Kidney epithelial cell (primary cell): ENCODE data around the gene KEAP1. TPM values are rescaled to one million over a fixed set of nuclear protein-coding genes. Genes with fewer than 3 reads are reported as not detected.

Experiments
- DNase-seq: peaks from one replicate; pipeline ENCODE4 v3.0.0-alpha.2; 2010; ENCODE audit warnings: low read depth
- H3K27me3 ChIP-seq: 2 replicates; pipeline ENCODE4 v1.6.0; 2011; ENCODE audit warnings: low read length; ENCODE audit not compliant: control insufficient read depth, insufficient read depth
- H3K36me3 ChIP-seq: 2 replicates; pipeline ENCODE4 v1.5.1; 2011; ENCODE audit warnings: low read length; ENCODE audit not compliant: control insufficient read depth, insufficient read depth
- H3K4me3 ChIP-seq: 2 replicates; pipeline ENCODE4 v1.5.1; 2011; ENCODE audit warnings: low read depth, mild to moderate bottlenecking, control low read depth, low read length
- total RNA-seq: library from RNA; depleted of rRNA; stranded (reverse); fragments of >200 nt; gene quantifications from 2 replicates; pipeline ENCODE4 v1.2.3, GENCODE V29; 2015
- TF ChIP-seq, protein P1 (sequence below): IDR thresholded peaks from 2 replicates; pipeline ENCODE4 v1.5.1; 2011; ENCODE audit warnings: mild to moderate bottlenecking, moderate library complexity, low read length, control low read depth, inconsistent platforms; ENCODE audit not compliant: insufficient read depth, poor library complexity, severe bottlenecking

The KEAP1 gene
- total RNA-seq, 1 donor from 2014 or later = 49.2 TPM

DNA sequence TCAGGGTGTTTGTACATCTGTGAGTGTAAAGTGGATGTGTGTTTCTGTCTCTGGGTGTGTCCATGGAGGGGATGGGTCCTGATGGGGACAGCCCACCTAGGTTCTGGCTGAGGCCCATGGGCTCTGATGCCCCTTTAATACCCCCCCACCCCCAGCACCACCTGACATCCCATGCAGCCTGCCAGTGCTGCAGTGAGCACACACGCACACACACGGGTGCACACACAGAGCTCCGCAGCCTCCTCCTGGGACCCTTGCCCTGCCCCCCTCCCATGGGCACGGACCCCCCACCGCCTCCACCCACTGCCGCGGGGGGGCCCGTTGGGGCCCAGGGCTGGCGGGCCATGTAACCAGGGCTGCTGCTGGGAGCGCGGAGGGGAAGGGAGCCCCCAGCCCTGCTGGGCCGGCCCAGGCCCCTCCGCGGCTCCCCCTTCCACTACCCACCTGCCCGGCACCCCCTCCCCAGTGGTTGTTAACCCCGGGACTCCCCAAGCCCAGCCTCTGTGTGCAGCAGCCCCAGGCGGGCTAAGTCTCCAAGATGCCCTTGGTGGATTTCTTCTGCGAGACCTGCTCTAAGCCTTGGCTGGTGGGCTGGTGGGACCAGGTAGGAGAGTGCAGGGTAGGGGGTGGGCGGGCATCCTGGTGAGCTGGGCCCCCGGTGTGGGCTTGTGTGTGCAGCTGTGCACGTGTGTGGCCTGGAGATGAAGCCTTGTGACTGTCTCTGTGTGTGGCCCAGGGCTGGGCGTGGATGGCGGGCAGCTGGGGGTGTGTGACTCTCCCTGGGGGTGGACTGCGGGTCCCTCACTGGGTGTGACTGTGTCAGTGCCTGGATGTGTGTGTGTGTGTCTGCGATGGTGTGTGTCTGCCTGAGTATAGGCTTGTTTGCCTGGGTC lies 50.2 kb downstream of the KEAP1 start:
- TF ChIP-seq, protein P1, sequence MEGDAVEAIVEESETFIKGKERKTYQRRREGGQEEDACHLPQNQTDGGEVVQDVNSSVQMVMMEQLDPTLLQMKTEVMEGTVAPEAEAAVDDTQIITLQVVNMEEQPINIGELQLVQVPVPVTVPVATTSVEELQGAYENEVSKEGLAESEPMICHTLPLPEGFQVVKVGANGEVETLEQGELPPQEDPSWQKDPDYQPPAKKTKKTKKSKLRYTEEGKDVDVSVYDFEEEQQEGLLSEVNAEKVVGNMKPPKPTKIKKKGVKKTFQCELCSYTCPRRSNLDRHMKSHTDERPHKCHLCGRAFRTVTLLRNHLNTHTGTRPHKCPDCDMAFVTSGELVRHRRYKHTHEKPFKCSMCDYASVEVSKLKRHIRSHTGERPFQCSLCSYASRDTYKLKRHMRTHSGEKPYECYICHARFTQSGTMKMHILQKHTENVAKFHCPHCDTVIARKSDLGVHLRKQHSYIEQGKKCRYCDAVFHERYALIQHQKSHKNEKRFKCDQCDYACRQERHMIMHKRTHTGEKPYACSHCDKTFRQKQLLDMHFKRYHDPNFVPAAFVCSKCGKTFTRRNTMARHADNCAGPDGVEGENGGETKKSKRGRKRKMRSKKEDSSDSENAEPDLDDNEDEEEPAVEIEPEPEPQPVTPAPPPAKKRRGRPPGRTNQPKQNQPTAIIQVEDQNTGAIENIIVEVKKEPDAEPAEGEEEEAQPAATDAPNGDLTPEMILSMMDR = no peak
- Histone ChIP-seq H3K36me3 (no peaks in the 10 kb centered on the region), H3K27me3 (peaks cover 9% of the 10 kb centered on the region), H3K4me3 (no peak overlapping the region)
- DNase-seq = no peak

DNA sequence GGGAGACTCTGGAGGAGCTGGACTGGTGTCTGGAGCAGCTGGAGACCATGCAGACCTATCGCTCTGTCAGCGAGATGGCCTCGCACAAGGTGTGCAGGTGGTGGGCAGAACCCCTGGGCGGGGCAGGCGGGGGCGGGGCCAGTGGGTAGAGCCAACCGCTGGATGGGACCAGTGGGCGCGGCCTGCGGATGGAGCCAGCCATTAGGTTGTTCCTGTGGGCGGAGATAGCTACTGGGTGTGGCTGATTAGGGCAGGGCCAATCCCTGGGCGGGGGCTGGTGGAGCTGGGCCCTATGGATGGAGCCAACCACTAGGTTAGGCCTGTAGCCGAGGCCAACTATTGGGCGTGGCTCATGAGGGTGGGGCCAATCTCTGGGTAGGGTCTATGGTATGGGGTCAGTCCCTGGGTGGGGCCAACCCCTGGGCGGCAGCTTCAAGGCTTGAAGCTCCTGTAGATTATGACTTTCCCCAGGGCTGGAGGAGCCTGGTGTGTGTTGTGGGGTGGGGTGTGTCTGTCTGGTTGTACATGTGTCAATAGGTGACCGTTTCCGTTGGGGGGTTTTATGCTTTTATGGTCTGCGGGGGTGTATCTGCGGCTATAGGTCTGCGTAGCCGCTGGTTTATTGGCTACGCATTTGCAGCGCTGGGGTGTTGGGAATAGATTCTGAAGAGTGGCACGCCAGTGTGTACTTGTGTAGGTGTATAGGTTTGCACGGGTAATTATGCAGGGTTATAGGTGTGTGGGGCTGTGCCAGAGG lies 52.1 kb downstream of the KEAP1 start:
- DNase-seq = no peak
- Histone ChIP-seq H3K4me3 (no peak overlapping the region), H3K36me3 (no peaks in the 10 kb centered on the region), H3K27me3 (peaks cover 9% of the 10 kb centered on the region)
- TF ChIP-seq, protein P1 = no peak

DNA sequence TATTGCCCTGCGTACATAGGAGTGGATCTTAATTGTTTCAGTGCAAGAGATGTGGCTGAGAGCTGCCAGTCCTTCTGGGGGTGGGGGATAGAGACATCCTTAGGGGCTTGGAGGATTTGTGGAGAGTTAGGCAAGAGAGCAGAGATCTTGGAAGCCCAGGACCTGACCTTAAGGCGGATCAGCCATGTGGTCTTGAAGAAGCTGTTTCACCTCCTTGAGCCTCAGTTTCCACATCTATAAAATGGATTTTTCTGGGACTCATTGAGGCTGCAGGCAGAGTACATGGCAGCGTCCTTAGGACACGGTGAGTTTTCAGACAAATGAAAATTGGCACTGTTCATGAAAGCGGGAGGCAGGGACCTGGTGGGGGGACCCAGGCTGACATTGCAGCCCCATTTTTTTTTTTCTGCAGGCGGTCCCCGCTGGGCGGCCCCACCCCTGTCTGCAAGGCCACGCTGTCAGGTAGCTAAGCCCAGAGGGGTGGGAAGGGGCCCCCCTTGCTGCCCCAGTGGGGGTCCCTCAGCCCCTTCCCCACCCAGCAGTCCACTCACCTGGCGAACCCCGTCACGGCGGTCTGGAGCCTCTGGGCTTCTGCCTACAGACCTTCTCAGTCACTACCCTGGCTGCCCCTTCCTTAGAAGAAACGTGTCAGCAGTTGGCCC lies 52.8 kb downstream of the KEAP1 start:
- peaks cover 9% of the 10 kb centered on the region for H3K27me3 ChIP-seq
- TF ChIP-seq, protein P1 = no peak
- H3K4me3 ChIP-seq = no peak overlapping the region
- no peak for DNase-seq
- no peaks in the 10 kb centered on the region for H3K36me3 ChIP-seq

DNA sequence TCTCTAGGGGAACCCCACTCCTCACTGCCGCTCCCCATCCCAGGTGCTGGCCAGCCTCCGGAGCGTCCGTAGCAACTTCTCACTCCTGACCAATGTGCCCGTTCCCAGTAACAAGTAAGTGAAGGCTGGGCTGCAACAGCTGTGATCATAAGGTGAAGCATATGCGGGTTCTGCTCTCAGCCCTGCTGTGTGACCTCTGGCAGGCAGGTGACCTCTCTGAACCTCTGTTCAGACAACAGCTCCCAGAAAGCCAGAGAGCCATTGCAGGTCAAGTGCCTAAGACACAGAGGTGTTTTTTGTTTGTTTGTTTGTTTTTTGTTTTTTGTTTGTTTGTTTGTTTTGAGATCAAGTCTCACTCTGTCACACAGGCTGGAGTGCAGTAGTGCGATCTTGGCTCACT lies 54.1 kb downstream of the KEAP1 start:
- TF ChIP-seq, protein P1 = no peak
- H3K36me3 ChIP-seq = no peaks in the 10 kb centered on the region
- DNase-seq = no peak
- H3K27me3 ChIP-seq = peaks cover 9% of the 10 kb centered on the region
- H3K4me3 ChIP-seq = no peak overlapping the region

DNA sequence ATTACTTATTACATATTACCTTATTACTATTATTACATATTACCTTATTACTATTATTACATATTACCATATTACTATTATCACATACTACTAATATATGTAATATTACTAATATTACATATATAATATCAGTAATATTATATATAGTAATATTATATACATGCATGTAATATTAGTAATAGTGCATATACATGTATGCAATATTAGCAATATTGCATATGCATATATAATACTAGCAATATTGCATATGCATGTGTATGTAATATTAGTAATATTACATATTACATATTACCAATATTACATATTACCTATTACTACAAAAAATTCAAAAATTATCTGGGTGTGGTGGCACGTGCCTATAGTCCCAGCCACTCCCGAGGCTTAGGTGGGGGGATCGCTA lies 60.5 kb downstream of the KEAP1 start:
- Histone ChIP-seq H3K27me3 (no peaks in the 10 kb centered on the region), H3K4me3 (no peak overlapping the region), H3K36me3 (no peaks in the 10 kb centered on the region)
- DNase-seq = no peak
- TF ChIP-seq, protein P1 = no peak
